ENCODE measurements around the gene IP6K2.

Gene IP6K2

DNA sequence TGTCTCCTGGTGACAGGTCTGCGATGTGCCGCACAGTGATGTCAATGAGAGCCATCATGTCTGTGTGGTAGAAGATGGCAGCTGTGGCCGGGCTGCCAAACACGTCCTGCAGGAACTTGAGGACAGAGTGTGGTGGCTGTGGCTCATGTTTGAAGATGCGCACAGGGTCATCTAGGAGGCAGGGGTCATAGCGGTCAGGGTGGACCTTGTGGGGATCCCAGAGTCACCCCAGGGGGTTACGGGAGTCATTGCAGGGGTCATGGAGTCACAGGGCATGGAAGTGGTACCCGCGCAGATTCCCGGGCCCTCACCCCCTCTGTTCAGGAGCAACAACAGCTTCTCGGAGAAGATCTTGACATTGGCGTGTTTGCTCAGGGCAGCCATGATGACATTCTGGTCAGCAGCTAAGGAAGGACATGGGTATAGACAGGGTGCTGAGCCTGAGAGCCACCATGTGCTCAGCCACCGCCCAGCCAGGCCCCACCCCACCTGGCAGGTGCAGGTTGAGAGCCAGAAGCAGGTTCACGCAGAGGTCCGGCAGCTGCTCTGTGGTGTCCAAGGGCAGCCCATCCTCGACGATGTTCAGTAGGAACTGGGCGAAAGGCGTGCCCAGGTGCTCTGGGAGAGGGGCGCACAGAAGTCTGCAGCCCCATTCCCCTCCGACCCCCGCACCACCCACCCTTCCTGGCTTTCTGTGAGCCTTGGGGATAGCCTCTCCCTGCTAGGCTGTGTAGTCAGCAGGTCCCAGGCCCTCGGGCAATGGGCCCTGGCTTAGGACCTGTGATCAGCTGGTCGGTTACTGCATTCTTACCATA is 38.2 kb downstream of the IP6K2 start:
- peaks cover 44% of the 10 kb centered on the region for H3K36me3 Mint-ChIP-seq (ENCODE audit: low read depth)

GRCh38 chr3:48678056-48678455 is 39.0 kb downstream of the IP6K2 start:
- H3K4me1 Mint-ChIP-seq, result no peaks in the 10 kb centered on the region
- no peaks in the 10 kb centered on the region for H3K9me3 Mint-ChIP-seq
- no peak for DNase-seq
- no peak overlapping the region for H3K27ac Mint-ChIP-seq
- H3K36me3 Mint-ChIP-seq (ENCODE audit: low read depth), result peaks cover 44% of the 10 kb centered on the region
- H3K27me3 Mint-ChIP-seq (ENCODE audit: low read depth, poor library complexity), result no peaks in the 10 kb centered on the region
- TF ChIP-seq, protein P1, sequence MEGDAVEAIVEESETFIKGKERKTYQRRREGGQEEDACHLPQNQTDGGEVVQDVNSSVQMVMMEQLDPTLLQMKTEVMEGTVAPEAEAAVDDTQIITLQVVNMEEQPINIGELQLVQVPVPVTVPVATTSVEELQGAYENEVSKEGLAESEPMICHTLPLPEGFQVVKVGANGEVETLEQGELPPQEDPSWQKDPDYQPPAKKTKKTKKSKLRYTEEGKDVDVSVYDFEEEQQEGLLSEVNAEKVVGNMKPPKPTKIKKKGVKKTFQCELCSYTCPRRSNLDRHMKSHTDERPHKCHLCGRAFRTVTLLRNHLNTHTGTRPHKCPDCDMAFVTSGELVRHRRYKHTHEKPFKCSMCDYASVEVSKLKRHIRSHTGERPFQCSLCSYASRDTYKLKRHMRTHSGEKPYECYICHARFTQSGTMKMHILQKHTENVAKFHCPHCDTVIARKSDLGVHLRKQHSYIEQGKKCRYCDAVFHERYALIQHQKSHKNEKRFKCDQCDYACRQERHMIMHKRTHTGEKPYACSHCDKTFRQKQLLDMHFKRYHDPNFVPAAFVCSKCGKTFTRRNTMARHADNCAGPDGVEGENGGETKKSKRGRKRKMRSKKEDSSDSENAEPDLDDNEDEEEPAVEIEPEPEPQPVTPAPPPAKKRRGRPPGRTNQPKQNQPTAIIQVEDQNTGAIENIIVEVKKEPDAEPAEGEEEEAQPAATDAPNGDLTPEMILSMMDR (IDR thresholded peaks at IDR 0.05), result no peak
- H3K4me3 Mint-ChIP-seq, result no peak overlapping the region

More for the DNA sequence above, 38.2 kb downstream of the IP6K2 start:
- DNase-seq, result no peak
- Mint-ChIP-seq H3K4me3 (no peak overlapping the region), H3K27me3 (ENCODE audit: low read depth, poor library complexity) (no peaks in the 10 kb centered on the region), H3K27ac (no peak overlapping the region), H3K4me1 (peaks cover 6% of the 10 kb centered on the region), H3K9me3 (no peaks in the 10 kb centered on the region)
- TF ChIP-seq, protein P1 (IDR thresholded peaks at IDR 0.05), result no peak

GRCh38 chr3:48674505-48674904 is 42.5 kb downstream of the IP6K2 start:
- TF ChIP-seq, protein P1 (IDR thresholded peaks at IDR 0.05), result no peak
- H3K27me3 Mint-ChIP-seq (ENCODE audit: low read depth, poor library complexity), result no peaks in the 10 kb centered on the region
- peak overlapping the region; percentile 40 for H3K27ac Mint-ChIP-seq
- peaks cover 40% of the 10 kb centered on the region for H3K36me3 Mint-ChIP-seq (ENCODE audit: low read depth)
- DNase-seq, result no peak
- no peak overlapping the region for H3K4me3 Mint-ChIP-seq
- no peaks in the 10 kb centered on the region for H3K4me1 Mint-ChIP-seq
- no peaks in the 10 kb centered on the region for H3K9me3 Mint-ChIP-seq

DNA sequence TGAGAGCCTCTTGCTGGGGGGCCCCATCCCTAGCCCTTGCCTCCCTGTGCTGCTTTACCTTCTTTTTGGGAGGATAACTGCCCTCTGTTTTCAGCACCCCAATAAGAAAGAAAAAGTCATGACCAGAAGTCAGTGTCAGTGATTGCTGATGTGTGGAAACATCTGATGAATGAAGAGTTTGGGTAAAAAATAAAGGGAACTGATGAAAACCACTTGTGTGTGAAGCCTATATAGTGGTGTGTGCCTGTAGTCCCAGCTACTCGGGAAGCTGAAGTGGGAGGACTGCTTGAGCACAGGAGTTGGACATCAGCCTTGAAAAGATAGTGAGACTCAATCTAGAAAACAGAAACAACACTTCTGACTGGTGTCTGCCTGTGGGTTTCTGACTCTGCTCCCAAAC is 44.5 kb downstream of the IP6K2 start:
- no peaks in the 10 kb centered on the region for H3K9me3 Mint-ChIP-seq
- peaks cover 40% of the 10 kb centered on the region for H3K36me3 Mint-ChIP-seq (ENCODE audit: low read depth)
- H3K27me3 Mint-ChIP-seq (ENCODE audit: low read depth, poor library complexity), result no peaks in the 10 kb centered on the region

DNA sequence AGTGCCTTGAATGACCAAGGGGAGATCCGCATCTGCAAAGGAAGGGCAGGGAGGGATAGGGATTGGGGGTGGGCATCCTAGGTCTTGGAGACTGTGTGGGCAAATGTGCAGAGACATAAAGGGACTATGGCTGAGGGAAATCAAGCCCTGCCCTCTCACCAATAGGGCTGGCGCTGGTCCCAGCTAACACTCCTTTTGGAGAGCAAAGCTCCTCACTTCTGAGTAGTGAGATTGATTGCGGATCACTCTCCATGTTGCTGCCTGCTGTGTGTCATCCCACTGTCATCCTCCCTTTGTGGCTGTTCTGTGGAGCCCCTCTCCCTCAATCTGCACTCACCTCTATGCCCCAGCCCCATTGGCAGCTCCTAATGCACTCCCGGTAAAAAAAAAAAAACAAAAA is 52.1 kb downstream of the IP6K2 start:
- TF ChIP-seq, protein P1 (IDR thresholded peaks at IDR 0.05), result no peak
- Mint-ChIP-seq H3K27ac (no peak overlapping the region), H3K4me1 (peaks cover 18% of the 10 kb centered on the region), H3K36me3 (ENCODE audit: low read depth) (peaks cover 31% of the 10 kb centered on the region), H3K9me3 (no peaks in the 10 kb centered on the region), H3K4me3 (no peak overlapping the region), H3K27me3 (ENCODE audit: low read depth, poor library complexity) (no peaks in the 10 kb centered on the region)
- DNase-seq, result no peak

More for the DNA sequence above, 44.5 kb downstream of the IP6K2 start:
- TF ChIP-seq, protein P1 (IDR thresholded peaks at IDR 0.05), result no peak
- no peak for DNase-seq
- Mint-ChIP-seq H3K27ac (no peak overlapping the region), H3K4me3 (no peak overlapping the region), H3K4me1 (no peaks in the 10 kb centered on the region)

- TF ChIP-seq, protein P1 (IDR thresholded peaks at IDR 0.05), result no peak
- Mint-ChIP-seq H3K4me1 (peaks cover 18% of the 10 kb centered on the region), H3K27ac (peak overlapping the region; percentile 94), H3K27me3 (ENCODE audit: low read depth, poor library complexity) (no peaks in the 10 kb centered on the region), H3K9me3 (no peaks in the 10 kb centered on the region), H3K36me3 (ENCODE audit: low read depth) (peaks cover 31% of the 10 kb centered on the region), H3K4me3 (peak overlapping the region; percentile 98)
- no peak for DNase-seq
These were observed 52.7 kb downstream of the IP6K2 start for GRCh38 chr3:48664313-48664644.

Measured in nephron progenitor cell (in vitro differentiated cells).